Omental fat pad (tissue), 4 donors: ENCODE data around the gene KCNA3. TPM values are rescaled to one million over a fixed set of nuclear protein-coding genes. Genes with fewer than 3 reads are reported as not detected.
A peak's percentile ranks its signal among the peaks of the same experiment; 100 is the strongest.

Experiments
- ATAC-seq: fragments of 150-250 bp; one replicate; pipeline ENCODE4 v1.9.1; 2016; ENCODE audit warnings: mild to moderate bottlenecking, moderate library complexity; ENCODE audit not compliant: low FRiP score
- DNase-seq: peaks from one replicate; pipeline ENCODE4 v3.0.0-alpha.2; 2019; ENCODE audit warnings: low spot score
- CTCF ChIP-seq, 3 donors: fragments of 450-650 bp; IDR thresholded peaks; one replicate each; pipeline ENCODE4 v1.5.1; 2016 to 2017; ENCODE audit warnings: antibody characterized with exemption in 3 of 3, mild to moderate bottlenecking in 3 of 3, moderate library complexity in 2 of 3
- total RNA-seq, 4 donors: library from RNA; depleted of rRNA; stranded (reverse); fragments of >200 nt; gene quantifications; one replicate each; pipeline ENCODE4 v1.1.0, GENCODE V29; 2016

The KCNA3 gene
- total RNA-seq, result 1 to 10 TPM; 1.2 to 5.3 (median 3.3) TPM

GRCh38 chr1:110674337-110675059 is at the start of gene KCNA3:
Gene KCNA3, minus strand, starts transcription at chr1:110674940. Its CDS starts 131 bp downstream, at chr1:110674809.
- peak; percentile 67 for ATAC-seq
- no peak for DNase-seq

GRCh38 chr1:110722807-110723206 is 48.1 kb upstream of the KCNA3 start:
- ATAC-seq (no peak), DNase-seq (no peak)
- no peak for TF ChIP-seq CTCF (IDR thresholded peaks at IDR 0.05)

More at GRCh38 chr1:110674337-110675059, at the start of gene KCNA3:
- no peak for TF ChIP-seq CTCF (IDR thresholded peaks at IDR 0.05)

GRCh38 chr1:110719908-110720307 is 45.2 kb upstream of the KCNA3 start:
- ATAC-seq (no peak), DNase-seq (no peak)
- no peak for TF ChIP-seq CTCF (IDR thresholded peaks at IDR 0.05)

- no peak for DNase-seq
- ATAC-seq, result no peak
- no peak for TF ChIP-seq CTCF (IDR thresholded peaks at IDR 0.05)
Measured at GRCh38 chr1:110718452-110718851, 43.7 kb upstream of the KCNA3 start.

- DNase-seq (no peak), ATAC-seq (no peak)
- TF ChIP-seq CTCF (IDR thresholded peaks at IDR 0.05), result no peak
Measured at GRCh38 chr1:110717179-110717578, 42.4 kb upstream of the KCNA3 start.

- DNase-seq (no peak), ATAC-seq (no peak)
- TF ChIP-seq CTCF (IDR thresholded peaks at IDR 0.05), result no peak
Measured at GRCh38 chr1:110714374-110714995, 39.7 kb upstream of the KCNA3 start.

GRCh38 chr1:110713221-110713620 is 38.5 kb upstream of the KCNA3 start:
- DNase-seq, result no peak
- TF ChIP-seq CTCF (IDR thresholded peaks at IDR 0.05), result no peak

More at GRCh38 chr1:110713221-110713620, 38.5 kb upstream of the KCNA3 start:
- no peak for ATAC-seq
